Naive B cell (primary cell): ENCODE results near the gene APBB2. TPM values are rescaled to one million over a fixed set of nuclear protein-coding genes. Genes with fewer than 3 reads are reported as not detected.
"Not testable (repeated sequence)": the region's sequence is repeated elsewhere in the genome, so short reads cannot be mapped to it uniquely, and the experiment has no call there.

Source experiments
- ATAC-seq, 2 donors: fragments of 150-1000 bp; cut with Tn5 transposase; 2 replicates each; pipeline ENCODE4 v1.10.0; 2021; ENCODE audit warnings: low read depth in 2 of 2, mild to moderate bottlenecking in 2 of 2, moderate library complexity in 2 of 2
- DNase-seq: peaks from one replicate; pipeline ENCODE4 v3.0.0; 2022
- H3K27ac Mint-ChIP-seq, 6 donors: one replicate each; pipeline ENCODE4 v1.8.0; 2020 to 2022; ENCODE audit warnings: mild to moderate bottlenecking in 6 of 6, mixed read lengths in 6 of 6, moderate library complexity in 5 of 6, inconsistent platforms in 2 of 6
- H3K27me3 Mint-ChIP-seq, 3 donors: one replicate each; pipeline ENCODE4 v1.8.0; 2021 to 2022; ENCODE audit warnings: mixed read lengths in 3 of 3, mild to moderate bottlenecking in 1 of 3
- H3K36me3 Mint-ChIP-seq, 2 donors: one replicate each; pipeline ENCODE4 v1.8.0; 2020 to 2022; ENCODE audit warnings: mixed read lengths in 2 of 2, inconsistent platforms in 1 of 2, mild to moderate bottlenecking in 1 of 2
- H3K4me1 Mint-ChIP-seq, 3 donors: one replicate each; pipeline ENCODE4 v1.8.0; 2020 to 2022; ENCODE audit warnings: mixed read lengths in 3 of 3, inconsistent platforms in 1 of 3, mild to moderate bottlenecking in 1 of 3, moderate library complexity in 1 of 3
- H3K4me3 Mint-ChIP-seq, 8 donors: one replicate each; pipeline ENCODE4 v1.8.0; 2020 to 2022; ENCODE audit warnings: mild to moderate bottlenecking in 8 of 8, mixed read lengths in 8 of 8, moderate library complexity in 8 of 8, inconsistent platforms in 2 of 8
- H3K9me3 Mint-ChIP-seq, 7 donors: one replicate each; pipeline ENCODE4 v1.8.0; 2020 to 2022; ENCODE audit warnings: mixed read lengths in 7 of 7, mild to moderate bottlenecking in 5 of 7, inconsistent platforms in 2 of 7, moderate library complexity in 1 of 7
- polyA plus RNA-seq, 6 donors: library from polyadenylated mRNA; unstranded; fragments of 300-500 nt; fragmentation: Illumina TruSeq; gene quantifications; one replicate each; pipeline ENCODE4 v1.2.3, GENCODE V29; 2021; ENCODE audit warnings: low read depth in 6 of 6

The APBB2 gene
- polyA plus RNA-seq, 6 donors from 2014 or later, result 8.6 to 23.5 (median 15.7) TPM

DNA sequence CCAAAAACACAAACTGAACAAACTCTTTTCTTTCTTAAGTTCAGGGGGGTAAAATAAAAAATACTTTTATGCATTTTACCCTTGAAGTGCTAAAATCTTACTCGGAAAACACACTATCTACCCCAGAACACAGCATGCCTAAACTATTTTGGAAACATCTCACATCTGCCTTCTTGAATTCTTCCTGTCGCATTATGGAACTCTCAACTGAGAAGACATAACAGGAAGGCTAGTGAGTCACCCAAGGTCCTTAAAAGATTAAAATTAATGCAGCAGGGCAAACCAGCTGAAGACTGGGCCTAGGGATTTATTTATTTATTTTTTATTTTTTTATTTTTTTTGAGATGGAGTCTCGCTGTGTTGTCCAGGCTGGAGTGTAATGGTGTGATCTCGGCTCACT, 208.2 kb downstream of the APBB2 start:
- H3K4me3 Mint-ChIP-seq, result no peak overlapping the region
- no peaks in the 10 kb centered on the region for H3K36me3 Mint-ChIP-seq
- H3K27ac Mint-ChIP-seq, result no peak overlapping the region
- H3K9me3 Mint-ChIP-seq, result peaks cover 0 to 8% (median 0%) of the 10 kb centered on the region in 7 donors
- ATAC-seq, result no peak
- no peak for DNase-seq
- peaks cover 0 to 16% (median 0%) of the 10 kb centered on the region in 3 donors for H3K27me3 Mint-ChIP-seq
- H3K4me1 Mint-ChIP-seq, result no peaks in the 10 kb centered on the region

DNA sequence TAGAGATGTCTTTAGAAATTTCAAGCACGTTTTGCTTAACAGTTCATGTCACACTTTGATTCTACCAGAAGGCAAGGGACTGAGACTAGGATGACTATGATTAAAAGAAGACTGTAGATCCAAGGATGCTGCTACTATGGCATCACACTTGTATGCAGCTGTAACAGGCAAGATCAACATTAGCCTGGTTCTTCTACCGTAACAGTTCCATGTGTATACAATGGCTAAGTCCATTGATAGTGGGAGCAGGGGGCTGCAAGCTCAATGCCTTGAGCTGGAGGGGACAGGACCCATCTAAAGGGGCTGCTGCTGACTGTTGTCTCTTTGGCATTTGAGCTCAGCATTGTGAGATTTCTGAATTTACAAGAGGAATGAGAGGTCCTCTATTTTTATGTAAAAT, 212.0 kb downstream of the APBB2 start:
- peaks cover 2 to 17% (median 5%) of the 10 kb centered on the region in 3 donors for H3K27me3 Mint-ChIP-seq
- H3K27ac Mint-ChIP-seq, result no peak overlapping the region
- no peaks in the 10 kb centered on the region for H3K36me3 Mint-ChIP-seq
- ATAC-seq (no peak), DNase-seq (no peak)
- no peak overlapping the region for H3K4me3 Mint-ChIP-seq
- no peaks in the 10 kb centered on the region for H3K4me1 Mint-ChIP-seq
- H3K9me3 Mint-ChIP-seq, result peaks cover 0 to 5% (median 0%) of the 10 kb centered on the region in 7 donors

DNA sequence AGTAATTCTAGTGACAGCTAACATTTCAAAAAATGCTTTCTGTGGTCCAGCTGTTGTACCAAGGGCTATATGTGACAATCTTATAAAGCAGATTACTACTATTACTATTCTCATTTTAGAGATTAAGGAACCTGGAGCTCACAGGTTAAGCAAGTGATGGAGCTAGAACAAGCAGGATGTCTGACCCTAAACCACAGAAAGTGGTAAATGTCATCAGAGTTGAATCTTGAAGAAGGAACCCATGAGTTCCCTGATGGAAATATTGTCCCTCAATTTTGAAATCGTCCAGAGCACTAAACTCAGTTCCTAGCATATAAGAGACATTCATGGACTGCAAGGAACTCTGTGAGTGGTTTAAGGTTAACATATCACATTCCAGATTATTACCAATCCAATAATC, 214.0 kb downstream of the APBB2 start:
- H3K4me3 Mint-ChIP-seq, result no peak overlapping the region
- H3K27me3 Mint-ChIP-seq, result peaks cover 7 to 20% (median 17%) of the 10 kb centered on the region in 3 donors
- H3K9me3 Mint-ChIP-seq, result peaks cover 0 to 1% (median 0%) of the 10 kb centered on the region in 7 donors
- ATAC-seq, result no peak
- no peaks in the 10 kb centered on the region for H3K36me3 Mint-ChIP-seq
- H3K4me1 Mint-ChIP-seq, result no peaks in the 10 kb centered on the region
- H3K27ac Mint-ChIP-seq, result no peak overlapping the region
- no peak for DNase-seq

DNA sequence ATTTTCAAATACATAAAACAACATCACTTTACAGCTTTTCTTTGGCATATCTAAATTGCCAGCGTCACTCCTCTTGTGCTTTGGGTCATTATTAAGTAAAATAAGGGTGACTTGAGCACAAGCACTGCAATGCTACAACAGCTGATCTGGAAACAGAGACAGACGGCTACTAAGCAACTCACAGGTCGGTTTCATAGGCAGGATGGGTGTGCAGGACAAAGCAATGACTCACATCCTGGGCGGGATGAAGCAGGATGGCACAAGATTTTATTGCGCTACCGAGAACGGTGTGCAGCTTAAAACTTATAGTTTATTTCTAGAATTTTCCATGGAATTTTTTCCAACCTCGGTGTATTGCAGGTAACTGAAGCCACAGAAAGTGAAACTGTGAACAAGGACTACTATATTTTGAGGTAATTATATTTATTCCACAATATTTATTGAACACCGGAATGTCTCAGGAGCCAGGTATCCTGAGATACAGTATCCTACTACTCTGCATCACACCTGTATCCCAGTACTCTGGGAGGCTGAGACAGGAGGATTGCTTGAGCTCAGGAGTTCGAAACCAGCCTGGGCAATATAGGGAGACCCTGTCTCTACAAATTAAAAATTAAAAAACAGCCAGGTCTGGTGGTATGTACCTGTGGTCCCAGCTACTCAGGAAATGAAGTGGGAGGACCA, 215.5 kb downstream of the APBB2 start:
- Mint-ChIP-seq H3K27ac (no peak overlapping the region), H3K4me3 (no peak overlapping the region), H3K4me1 (no peaks in the 10 kb centered on the region), H3K36me3 (no peaks in the 10 kb centered on the region), H3K9me3 (no peaks in the 10 kb centered on the region), H3K27me3 (peaks cover 7 to 20% (median 17%) of the 10 kb centered on the region in 3 donors)
- no peak for ATAC-seq
- no peak for DNase-seq

DNA sequence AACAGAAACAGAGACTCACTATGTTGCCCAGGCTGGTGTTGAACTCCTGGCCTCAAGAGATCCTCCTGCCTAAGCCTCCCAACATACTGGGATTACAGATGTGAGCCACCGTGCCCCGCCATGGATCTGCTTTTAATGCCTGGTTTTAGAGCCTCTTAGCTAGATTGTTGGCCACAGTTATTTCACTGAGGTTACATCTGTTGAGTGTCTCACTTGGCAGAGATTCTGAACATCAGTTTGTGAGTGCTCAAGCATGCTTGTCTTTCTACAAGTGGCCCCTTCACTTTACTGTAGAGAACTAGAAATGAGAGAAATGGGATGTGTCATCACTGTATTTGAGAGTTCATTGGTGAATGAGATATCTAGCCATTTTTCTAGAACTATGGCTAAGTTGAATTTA, 218.5 kb downstream of the APBB2 start:
- ATAC-seq, result no peak
- DNase-seq, result no peak
- H3K4me1 Mint-ChIP-seq, result peaks cover 5 to 14% (median 10%) of the 10 kb centered on the region in 3 donors
- H3K27me3 Mint-ChIP-seq, result peaks cover 3 to 17% (median 7%) of the 10 kb centered on the region in 3 donors
- H3K4me3 Mint-ChIP-seq, result peak overlapping the region in 1 of 8 donors; percentile 47
- no peak overlapping the region for H3K27ac Mint-ChIP-seq
- no peaks in the 10 kb centered on the region for H3K9me3 Mint-ChIP-seq
- no peaks in the 10 kb centered on the region for H3K36me3 Mint-ChIP-seq

DNA sequence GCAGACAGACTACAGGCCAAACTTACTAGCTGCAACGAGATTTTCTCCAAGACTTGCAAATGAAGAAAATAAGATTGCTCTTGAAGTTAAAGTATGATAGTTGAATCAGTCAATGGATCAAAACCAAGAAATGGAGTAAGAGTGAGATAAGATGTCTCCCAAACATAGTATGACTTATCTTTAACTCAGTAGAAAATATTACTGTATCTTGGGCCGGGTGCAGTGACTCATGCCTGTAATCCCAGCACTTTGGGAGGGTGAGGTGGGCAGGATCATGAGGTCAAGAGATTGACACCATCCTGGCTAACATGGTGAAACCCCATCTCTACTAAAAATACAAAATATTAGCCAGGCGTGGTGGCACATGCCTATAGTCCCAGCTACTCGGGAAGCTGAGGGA, 220.0 kb downstream of the APBB2 start:
- Mint-ChIP-seq H3K27me3 (peaks cover 3 to 17% (median 7%) of the 10 kb centered on the region in 3 donors), H3K4me1 (peaks cover 5 to 14% (median 10%) of the 10 kb centered on the region in 3 donors)
- not testable (repeated sequence) for DNase-seq, H3K4me3 Mint-ChIP-seq, H3K27ac Mint-ChIP-seq, H3K9me3 Mint-ChIP-seq, ATAC-seq, H3K36me3 Mint-ChIP-seq

DNA sequence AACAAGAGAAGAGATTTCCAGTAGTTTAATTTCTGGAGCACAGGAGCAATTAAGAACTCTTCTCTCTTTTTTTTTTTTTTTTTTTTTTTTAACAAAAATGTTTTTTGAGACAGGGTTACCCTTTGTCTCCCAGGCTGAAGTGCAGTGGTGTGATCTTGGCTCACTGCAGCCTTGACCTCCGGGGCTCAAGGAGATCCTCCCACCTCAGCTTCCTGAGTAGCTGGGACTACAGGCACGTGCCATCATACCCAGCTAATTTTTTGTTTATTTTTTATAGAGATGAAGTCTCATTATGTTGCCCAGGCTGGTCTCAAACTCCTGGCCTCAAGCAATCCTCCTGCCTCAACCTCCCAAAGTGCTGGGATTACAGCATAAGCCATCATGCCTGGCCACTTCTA, 221.0 kb downstream of the APBB2 start:
- H3K36me3 Mint-ChIP-seq, H3K9me3 Mint-ChIP-seq, ATAC-seq, H3K4me3 Mint-ChIP-seq, DNase-seq: not testable (repeated sequence)
- H3K27ac Mint-ChIP-seq, result peak overlapping the region in 1 of 6 donors; percentile 24
- H3K4me1 Mint-ChIP-seq, result peaks cover 5 to 14% (median 10%) of the 10 kb centered on the region in 3 donors
- H3K27me3 Mint-ChIP-seq, result peaks cover 3 to 17% (median 7%) of the 10 kb centered on the region in 3 donors

DNA sequence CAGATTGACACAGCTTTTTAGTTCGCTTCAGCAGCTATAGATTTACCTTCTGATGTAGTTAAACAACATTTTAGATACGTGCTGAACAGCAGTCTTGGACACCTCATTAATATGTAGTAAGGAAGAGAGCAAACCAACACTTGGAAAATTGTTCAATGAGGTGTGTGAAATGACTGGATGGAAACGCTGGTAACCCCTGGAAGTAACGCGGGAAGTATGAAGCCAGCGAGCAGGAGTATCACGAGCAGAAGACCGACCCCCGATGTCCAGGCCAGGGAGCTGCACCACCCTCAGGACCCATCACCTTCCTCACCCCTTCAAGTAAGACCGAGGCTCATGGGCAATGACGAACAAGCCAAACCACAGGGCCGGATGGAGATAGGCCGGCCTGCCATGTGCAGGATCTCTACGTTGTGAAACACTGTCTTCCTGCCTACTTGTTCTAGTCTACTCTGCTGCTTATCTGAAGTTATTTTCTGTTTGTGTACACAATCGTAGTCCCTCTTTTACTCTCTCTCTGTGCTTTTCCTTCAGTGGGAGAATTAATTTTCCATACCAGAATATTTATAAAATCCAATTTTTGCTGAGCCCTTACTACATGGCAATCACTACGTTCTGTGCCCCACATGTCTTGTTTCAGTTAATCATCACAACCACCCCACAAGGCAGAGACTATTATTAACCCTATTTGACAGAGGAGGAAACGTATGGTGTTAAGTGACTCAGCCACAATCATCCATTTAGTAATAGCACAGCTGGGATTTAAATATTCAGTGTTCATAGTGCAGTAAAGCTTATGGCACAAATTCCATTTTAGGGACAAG, 221.7 kb downstream of the APBB2 start:
- H3K36me3 Mint-ChIP-seq, result no peaks in the 10 kb centered on the region
- ATAC-seq (peak; percentile 41 to 56), DNase-seq (no peak)
- peak overlapping the region in 2 of 8 donors; percentile 42 to 58 for H3K4me3 Mint-ChIP-seq
- H3K27ac Mint-ChIP-seq, result peak overlapping the region in 2 of 6 donors; percentile 17 to 24
- H3K4me1 Mint-ChIP-seq, result peaks cover 5 to 14% (median 10%) of the 10 kb centered on the region in 3 donors
- H3K27me3 Mint-ChIP-seq, result peaks cover 3 to 16% (median 7%) of the 10 kb centered on the region in 3 donors
- no peaks in the 10 kb centered on the region for H3K9me3 Mint-ChIP-seq

DNA sequence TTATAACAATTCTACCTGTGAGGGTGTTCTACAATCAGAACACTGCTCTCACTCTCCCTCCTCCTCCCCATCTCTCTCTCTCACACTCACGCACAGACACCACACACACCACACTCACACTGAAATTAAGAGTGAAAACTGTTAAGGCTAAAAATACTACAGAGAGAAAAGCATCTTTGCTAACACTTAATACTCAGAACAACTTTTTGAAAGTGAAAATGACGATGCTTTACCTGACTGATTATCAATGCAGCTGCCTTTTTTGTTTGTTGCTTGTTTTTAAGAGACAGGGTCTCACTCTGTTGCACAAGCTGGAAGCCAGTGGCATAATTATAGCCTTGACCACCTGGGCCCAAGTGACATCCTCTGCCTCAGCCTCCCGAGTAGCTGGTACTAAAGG, 222.4 kb downstream of the APBB2 start:
- H3K9me3 Mint-ChIP-seq, result no peaks in the 10 kb centered on the region
- no peak for DNase-seq
- H3K27ac Mint-ChIP-seq, result peak overlapping the region in 1 of 6 donors; percentile 24
- no peak for ATAC-seq
- peaks cover 5 to 14% (median 10%) of the 10 kb centered on the region in 3 donors for H3K4me1 Mint-ChIP-seq
- no peak overlapping the region for H3K4me3 Mint-ChIP-seq
- H3K27me3 Mint-ChIP-seq, result peaks cover under 1 to 8% (median 3%) of the 10 kb centered on the region in 3 donors
- no peaks in the 10 kb centered on the region for H3K36me3 Mint-ChIP-seq

DNA sequence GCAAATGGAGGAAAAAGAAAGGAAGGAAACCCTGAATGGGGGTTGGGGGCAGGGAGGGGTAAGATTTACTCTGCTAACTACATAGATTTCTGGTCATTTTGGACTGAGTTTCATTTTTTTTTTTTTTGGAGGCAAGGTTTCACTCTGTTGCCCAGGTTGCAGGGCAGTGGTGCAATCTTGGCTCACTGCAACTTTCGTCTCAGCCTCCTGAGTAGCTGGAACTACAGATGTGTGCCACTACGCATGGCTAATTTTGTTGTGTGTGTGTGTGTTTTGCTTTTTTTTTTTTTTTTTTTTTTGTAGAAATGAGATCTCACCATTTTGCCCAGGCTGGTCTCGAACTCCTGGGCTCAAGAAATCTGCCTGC, 223.5 kb downstream of the APBB2 start:
- no peak for ATAC-seq
- Mint-ChIP-seq H3K9me3 (no peaks in the 10 kb centered on the region), H3K36me3 (no peaks in the 10 kb centered on the region), H3K27me3 (peaks cover 0 to 2% (median 0%) of the 10 kb centered on the region in 3 donors), H3K4me1 (peaks cover 5 to 14% (median 10%) of the 10 kb centered on the region in 3 donors), H3K4me3 (no peak overlapping the region), H3K27ac (no peak overlapping the region)
- no peak for DNase-seq

DNA sequence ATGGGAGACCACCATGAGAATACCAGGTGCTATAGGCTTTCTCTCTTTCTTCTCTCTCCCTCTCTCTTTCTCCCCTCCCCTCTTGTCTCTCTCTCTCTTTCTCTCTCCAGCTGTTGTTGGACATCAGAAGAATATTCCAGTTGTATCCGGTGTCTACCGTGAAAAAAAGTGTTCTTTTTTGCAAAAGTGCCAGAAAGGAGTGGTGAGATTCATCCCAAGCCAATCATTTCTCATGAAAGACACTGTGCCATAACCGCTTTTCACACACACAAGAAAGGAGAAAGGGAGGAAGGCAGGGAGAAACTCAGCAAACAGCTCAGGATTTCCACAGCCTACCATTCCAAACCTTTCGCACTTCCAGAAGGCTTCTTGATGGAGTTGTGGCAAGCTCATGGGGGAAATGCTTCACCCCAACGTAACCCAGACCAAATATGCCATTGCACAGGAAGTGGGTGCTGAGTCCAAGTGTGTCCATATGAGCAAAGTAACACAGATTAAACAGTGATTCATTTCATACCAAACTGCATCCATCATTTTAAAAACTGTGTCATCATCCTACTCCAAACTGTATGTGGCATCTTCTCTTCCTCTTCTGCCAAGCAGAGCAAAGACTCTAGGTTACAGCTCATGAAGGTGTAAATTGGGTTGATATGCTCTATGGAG, 224.0 kb downstream of the APBB2 start:
- H3K27me3 Mint-ChIP-seq, result no peaks in the 10 kb centered on the region
- ATAC-seq (no peak), DNase-seq (no peak)

DNA sequence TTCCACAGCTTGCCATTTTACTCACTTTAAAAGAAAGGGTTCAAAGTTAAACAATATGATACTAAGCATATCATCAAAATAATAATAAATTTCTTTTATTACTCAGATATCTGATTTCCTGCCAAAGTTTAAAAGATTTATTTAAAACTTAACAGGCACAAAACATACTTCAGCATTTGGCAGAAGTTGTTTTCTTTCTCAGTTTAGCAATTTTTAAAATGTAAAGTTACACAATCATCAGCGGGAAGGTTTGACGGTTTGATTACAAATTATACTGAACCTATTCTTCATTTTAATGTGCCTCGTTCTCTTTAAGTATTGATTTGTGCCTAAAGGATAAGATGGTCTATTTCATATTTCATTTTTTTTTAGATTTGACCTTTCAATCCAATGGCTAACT, 227.2 kb downstream of the APBB2 start:
- H3K4me3 Mint-ChIP-seq, result no peak overlapping the region

More for the DNA sequence above, 224.0 kb downstream of the APBB2 start:
- peaks cover 5 to 14% (median 10%) of the 10 kb centered on the region in 3 donors for H3K4me1 Mint-ChIP-seq
- H3K36me3 Mint-ChIP-seq, result no peaks in the 10 kb centered on the region
- no peaks in the 10 kb centered on the region for H3K9me3 Mint-ChIP-seq
- H3K27ac Mint-ChIP-seq, result no peak overlapping the region
- no peak overlapping the region for H3K4me3 Mint-ChIP-seq

DNA sequence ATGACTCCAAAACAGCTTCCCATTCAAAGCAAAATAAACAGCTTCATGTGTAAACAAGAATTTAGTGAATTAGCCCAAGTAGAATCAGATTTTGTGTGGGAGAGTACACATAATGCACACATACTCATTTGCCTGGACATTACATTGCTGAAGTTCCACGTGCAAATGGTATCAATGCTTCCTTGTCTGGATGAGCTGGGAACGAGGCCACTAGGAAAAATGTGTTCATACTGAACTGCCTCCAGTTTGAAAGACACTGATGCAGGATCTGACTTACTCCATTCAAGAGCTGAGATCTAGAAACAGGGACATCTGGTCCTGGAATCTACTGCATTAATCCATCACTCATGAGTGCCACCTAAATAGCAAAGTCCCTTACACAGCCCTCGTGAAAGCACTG, 228.0 kb downstream of the APBB2 start:
- no peaks in the 10 kb centered on the region for H3K4me1 Mint-ChIP-seq
- DNase-seq (no peak), ATAC-seq (no peak)
- no peaks in the 10 kb centered on the region for H3K36me3 Mint-ChIP-seq
- H3K27ac Mint-ChIP-seq, result no peak overlapping the region
- H3K4me3 Mint-ChIP-seq, result no peak overlapping the region
- H3K9me3 Mint-ChIP-seq, result no peaks in the 10 kb centered on the region
- no peaks in the 10 kb centered on the region for H3K27me3 Mint-ChIP-seq

More for the DNA sequence above, 227.2 kb downstream of the APBB2 start:
- Mint-ChIP-seq H3K4me1 (peaks cover 0 to 7% (median 6%) of the 10 kb centered on the region in 3 donors), H3K36me3 (no peaks in the 10 kb centered on the region), H3K9me3 (no peaks in the 10 kb centered on the region), H3K27ac (no peak overlapping the region), H3K27me3 (no peaks in the 10 kb centered on the region)
- ATAC-seq, result no peak
- no peak for DNase-seq
